Ascending aorta (tissue), 2 donors: ENCODE results near the gene LCP1. TPM values are rescaled to one million over a fixed set of nuclear protein-coding genes. Genes with fewer than 3 reads are reported as not detected.

Experiments used
- DNase-seq, 2 donors: peaks; one replicate each; pipeline ENCODE4 v3.0.0-alpha.2; 2019; ENCODE audit warnings: low spot score in 2 of 2
- H3K27ac ChIP-seq, 2 donors: fragments of 200-600 bp; sonication (generic); one replicate each; pipeline ENCODE4 v1.5.1; 2016 to 2017; ENCODE audit warnings: mild to moderate bottlenecking in 1 of 2
- H3K27me3 ChIP-seq: fragments of 200-600 bp; sonication (generic); one replicate; pipeline ENCODE4 v1.5.1; 2017
- H3K36me3 ChIP-seq, 2 donors: fragments of 200-600 bp; sonication (generic); one replicate each; pipeline ENCODE4 v1.5.1; 2016
- H3K4me1 ChIP-seq, 2 donors: fragments of 200-600 bp; sonication (generic); one replicate each; pipeline ENCODE4 v1.5.1; 2016 to 2017; ENCODE audit warnings: mild to moderate bottlenecking in 1 of 2
- H3K4me3 ChIP-seq, 2 donors: fragments of 200-600 bp; sonication (generic); one replicate each; pipeline ENCODE4 v1.5.1; 2016 to 2017; ENCODE audit warnings: mild to moderate bottlenecking in 1 of 2
- H3K9me3 ChIP-seq, 2 donors: fragments of 200-600 bp; sonication (generic); one replicate each; pipeline ENCODE4 v1.5.1; 2016
- intact Hi-C: fragments of 100-400 bp; cut with DNase I; formaldehyde crosslinking; loops from one replicate; pipeline ENCODE4 v1.15.1; 2023
- total RNA-seq: library from RNA; depleted of rRNA; stranded (reverse); fragments of >200 nt; gene quantifications from one replicate; pipeline ENCODE4 v1.1.0, GENCODE V29; 2016
- TF ChIP-seq, protein P1 (sequence below), 3 experiments: fragments of 200-600 bp in 2 of 3; fragments of 450-650 bp in 1 of 3; sonication (generic) in 2 of 3; IDR thresholded peaks; one replicate each; pipeline ENCODE4 v1.5.1; 2016 to 2019; ENCODE audit warnings: antibody characterized with exemption in 3 of 3, mild to moderate bottlenecking in 1 of 3, moderate library complexity in 1 of 3

LCP1 gene
- total RNA-seq, 1 donor from 2014 or later: 78.0 TPM

- Histone ChIP-seq H3K27me3 (no peaks in the 10 kb centered on the region), H3K27ac (no peak overlapping the region), H3K4me3 (no peak overlapping the region), H3K4me1 (no peaks in the 10 kb centered on the region), H3K9me3 (no peaks in the 10 kb centered on the region), H3K36me3 (no peaks in the 10 kb centered on the region)
- TF ChIP-seq, protein P1, sequence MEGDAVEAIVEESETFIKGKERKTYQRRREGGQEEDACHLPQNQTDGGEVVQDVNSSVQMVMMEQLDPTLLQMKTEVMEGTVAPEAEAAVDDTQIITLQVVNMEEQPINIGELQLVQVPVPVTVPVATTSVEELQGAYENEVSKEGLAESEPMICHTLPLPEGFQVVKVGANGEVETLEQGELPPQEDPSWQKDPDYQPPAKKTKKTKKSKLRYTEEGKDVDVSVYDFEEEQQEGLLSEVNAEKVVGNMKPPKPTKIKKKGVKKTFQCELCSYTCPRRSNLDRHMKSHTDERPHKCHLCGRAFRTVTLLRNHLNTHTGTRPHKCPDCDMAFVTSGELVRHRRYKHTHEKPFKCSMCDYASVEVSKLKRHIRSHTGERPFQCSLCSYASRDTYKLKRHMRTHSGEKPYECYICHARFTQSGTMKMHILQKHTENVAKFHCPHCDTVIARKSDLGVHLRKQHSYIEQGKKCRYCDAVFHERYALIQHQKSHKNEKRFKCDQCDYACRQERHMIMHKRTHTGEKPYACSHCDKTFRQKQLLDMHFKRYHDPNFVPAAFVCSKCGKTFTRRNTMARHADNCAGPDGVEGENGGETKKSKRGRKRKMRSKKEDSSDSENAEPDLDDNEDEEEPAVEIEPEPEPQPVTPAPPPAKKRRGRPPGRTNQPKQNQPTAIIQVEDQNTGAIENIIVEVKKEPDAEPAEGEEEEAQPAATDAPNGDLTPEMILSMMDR (IDR thresholded peaks at IDR 0.05): no peak
- intact Hi-C loops: no loop called here
- DNase-seq: no peak
These were observed 70.8 kb downstream of the LCP1 start for GRCh38 chr13:46111151-46111550.

- DNase-seq: no peak
- Histone ChIP-seq H3K4me1 (no peaks in the 10 kb centered on the region), H3K27me3 (no peaks in the 10 kb centered on the region), H3K36me3 (no peaks in the 10 kb centered on the region), H3K4me3 (no peak overlapping the region), H3K9me3 (no peaks in the 10 kb centered on the region), H3K27ac (no peak overlapping the region)
- intact Hi-C loops: no loop called here
- TF ChIP-seq, protein P1 (IDR thresholded peaks at IDR 0.05): no peak
These were observed 72.5 kb downstream of the LCP1 start for GRCh38 chr13:46109451-46109850.

DNA sequence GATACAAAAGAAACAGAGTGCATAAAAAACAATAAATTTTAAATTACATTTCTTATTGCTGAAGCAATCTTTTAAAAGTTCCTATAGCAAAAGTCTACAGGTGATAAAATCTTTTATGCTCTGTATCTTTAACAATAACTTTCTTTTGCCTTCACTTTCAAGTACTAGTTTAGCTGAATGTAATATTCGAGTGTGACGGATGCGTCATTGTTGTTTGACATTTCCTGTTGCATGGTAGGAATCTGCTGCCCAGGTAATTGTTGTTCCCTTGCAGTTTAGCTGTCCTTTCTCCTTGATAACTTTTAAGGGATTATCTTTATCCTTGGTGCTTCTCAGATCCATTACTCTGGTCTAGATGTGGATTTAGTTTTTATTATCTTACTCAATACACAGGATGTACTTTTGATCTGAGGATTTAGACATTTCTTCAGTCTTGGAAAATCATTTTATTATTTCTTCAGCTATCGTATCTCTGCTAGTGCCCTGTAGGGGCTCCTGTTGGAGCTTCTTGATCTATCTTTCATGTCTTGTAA is 75.1 kb downstream of the LCP1 start:
- TF ChIP-seq, protein P1 (IDR thresholded peaks at IDR 0.05): no peak
- no peak overlapping the region for H3K27ac ChIP-seq
- H3K4me3 ChIP-seq: no peak overlapping the region
- H3K9me3 ChIP-seq: no peaks in the 10 kb centered on the region
- H3K27me3 ChIP-seq: no peaks in the 10 kb centered on the region
- no peaks in the 10 kb centered on the region for H3K4me1 ChIP-seq
- no peaks in the 10 kb centered on the region for H3K36me3 ChIP-seq
- intact Hi-C loops: no loop called here
- DNase-seq: no peak

- no peak within 1 kb of the TSS for H3K4me3 ChIP-seq
These were observed 77.1 kb downstream of the LCP1 start, which contains the start of gene CPB2 for GRCh38 chr13:46104868-46105267. CPB2 (minus strand) TSS chr13:46105033; CDS start chr13:46105009, 24 bp downstream.

GRCh38 chr13:46103037-46103436 is 78.9 kb downstream of the LCP1 start:
- no peak for DNase-seq
- H3K27me3 ChIP-seq: no peaks in the 10 kb centered on the region
- no peak overlapping the region for H3K4me3 ChIP-seq
- TF ChIP-seq, protein P1 (IDR thresholded peaks at IDR 0.05): no peak
- H3K9me3 ChIP-seq: no peaks in the 10 kb centered on the region
- no peaks in the 10 kb centered on the region for H3K4me1 ChIP-seq
- intact Hi-C loops: no loop called here
- H3K27ac ChIP-seq: no peak overlapping the region
- no peaks in the 10 kb centered on the region for H3K36me3 ChIP-seq

More at GRCh38 chr13:46104868-46105267, 77.1 kb downstream of the LCP1 start, which contains the start of gene CPB2:
- no peaks in the 10 kb centered on the region for H3K9me3 ChIP-seq
- intact Hi-C loops: no loop called here
- no peak within 1 kb of the TSS for H3K27ac ChIP-seq
- TF ChIP-seq, protein P1 (IDR thresholded peaks at IDR 0.05): no peak
- H3K4me1 ChIP-seq: no peaks in the 10 kb centered on the region
- H3K27me3 ChIP-seq: no peaks in the 10 kb centered on the region
- DNase-seq: no peak
- no peaks in the 10 kb centered on the region for H3K36me3 ChIP-seq

GRCh38 chr13:46102255-46102605 is 79.7 kb downstream of the LCP1 start:
- Histone ChIP-seq H3K9me3 (no peaks in the 10 kb centered on the region), H3K4me3 (no peak overlapping the region), H3K27ac (no peak overlapping the region), H3K36me3 (no peaks in the 10 kb centered on the region), H3K27me3 (no peaks in the 10 kb centered on the region), H3K4me1 (no peaks in the 10 kb centered on the region)
- DNase-seq: no peak
- TF ChIP-seq, protein P1 (IDR thresholded peaks at IDR 0.05): no peak
- intact Hi-C loops: no loop called here
